Activated naive CD4-positive, alpha-beta T cell treated with anti-CD3 and anti-CD28 coated beads, Interleukin-2, amount 50 U/mL, for 24 hours (primary cell): ENCODE data around the gene ETFDH.
"Not testable (repeated sequence)": the region's sequence is repeated elsewhere in the genome, so short reads cannot be mapped to it uniquely, and the experiment has no call there.

Experiments used
- H3K27ac Mint-ChIP-seq: one replicate; pipeline ENCODE4 v1.8.0; 2021; ENCODE audit warnings: mild to moderate bottlenecking, mixed read lengths
- H3K27me3 Mint-ChIP-seq: one replicate; pipeline ENCODE4 v1.8.0; 2021; ENCODE audit warnings: mixed read lengths
- H3K36me3 Mint-ChIP-seq: one replicate; pipeline ENCODE4 v1.8.0; 2021; ENCODE audit warnings: mixed read lengths
- H3K4me1 Mint-ChIP-seq: one replicate; pipeline ENCODE4 v1.8.0; 2021; ENCODE audit warnings: mixed read lengths
- H3K4me3 Mint-ChIP-seq: one replicate; pipeline ENCODE4 v1.8.0; 2021; ENCODE audit warnings: mild to moderate bottlenecking, mixed read lengths
- H3K9me3 Mint-ChIP-seq: one replicate; pipeline ENCODE4 v1.8.0; 2021; ENCODE audit warnings: mixed read lengths

The ETFDH gene

GRCh38 chr4:158722291-158722916, 50.3 kb downstream of the ETFDH start:
- Mint-ChIP-seq H3K4me3 (peak overlapping the region; percentile 98), H3K27me3 (peaks cover 1% of the 10 kb centered on the region), H3K36me3 (peaks cover 21% of the 10 kb centered on the region), H3K4me1 (peaks cover 49% of the 10 kb centered on the region), H3K27ac (peak overlapping the region; percentile 98), H3K9me3 (no peaks in the 10 kb centered on the region)

- H3K36me3 Mint-ChIP-seq = peaks cover 13% of the 10 kb centered on the region
- H3K4me1 Mint-ChIP-seq = peaks cover 42% of the 10 kb centered on the region
- H3K9me3 Mint-ChIP-seq = no peaks in the 10 kb centered on the region
- peak within 1 kb of the TSS; percentile 98 for H3K4me3 Mint-ChIP-seq
- H3K27me3 Mint-ChIP-seq = peaks cover 1% of the 10 kb centered on the region
- H3K27ac Mint-ChIP-seq = peak within 1 kb of the TSS; percentile 98
Measured at GRCh38 chr4:158722917-158723793, 51.1 kb downstream of the ETFDH start, which contains the start of gene PPID. Gene PPID (minus strand): TSS chr4:158723396. CDS start chr4:158723288, 108 bp downstream.

- Mint-ChIP-seq H3K9me3 (no peaks in the 10 kb centered on the region), H3K4me1 (peaks cover 32% of the 10 kb centered on the region), H3K27me3 (peaks cover 10% of the 10 kb centered on the region), H3K4me3 (peak overlapping the region; percentile 63), H3K36me3 (peaks cover 8% of the 10 kb centered on the region), H3K27ac (peak overlapping the region; percentile 42)
Measured at GRCh38 chr4:158724637-158725036, 52.5 kb downstream of the ETFDH start.

- no peak overlapping the region for H3K4me3 Mint-ChIP-seq
- H3K36me3 Mint-ChIP-seq = peaks cover under 1% of the 10 kb centered on the region
- H3K27me3 Mint-ChIP-seq = peaks cover 13% of the 10 kb centered on the region
- no peak overlapping the region for H3K27ac Mint-ChIP-seq
- no peaks in the 10 kb centered on the region for H3K9me3 Mint-ChIP-seq
- H3K4me1 Mint-ChIP-seq = peaks cover 29% of the 10 kb centered on the region
Measured at GRCh38 chr4:158726633-158727032, 54.5 kb downstream of the ETFDH start.

GRCh38 chr4:158728236-158728635, 56.1 kb downstream of the ETFDH start:
- Mint-ChIP-seq H3K27ac (no peak overlapping the region), H3K27me3 (peaks cover 16% of the 10 kb centered on the region)

GRCh38 chr4:158729716-158730559, 57.8 kb downstream of the ETFDH start:
- no peak overlapping the region for H3K27ac Mint-ChIP-seq
- H3K27me3 Mint-ChIP-seq = peaks cover 16% of the 10 kb centered on the region
- H3K9me3 Mint-ChIP-seq = no peaks in the 10 kb centered on the region
- H3K4me3 Mint-ChIP-seq = no peak overlapping the region
- H3K4me1 Mint-ChIP-seq = peaks cover 5% of the 10 kb centered on the region
- no peaks in the 10 kb centered on the region for H3K36me3 Mint-ChIP-seq

More at GRCh38 chr4:158728236-158728635, 56.1 kb downstream of the ETFDH start:
- H3K9me3 Mint-ChIP-seq = no peaks in the 10 kb centered on the region
- H3K4me3 Mint-ChIP-seq = no peak overlapping the region
- H3K4me1 Mint-ChIP-seq = peaks cover 16% of the 10 kb centered on the region
- H3K36me3 Mint-ChIP-seq = no peaks in the 10 kb centered on the region

GRCh38 chr4:158738866-158739265, 66.8 kb downstream of the ETFDH start:
- Mint-ChIP-seq H3K9me3 (no peaks in the 10 kb centered on the region), H3K4me1 (no peaks in the 10 kb centered on the region), H3K4me3 (no peak overlapping the region), H3K36me3 (no peaks in the 10 kb centered on the region), H3K27me3 (peaks cover 4% of the 10 kb centered on the region), H3K27ac (no peak overlapping the region)

- Mint-ChIP-seq H3K27ac (no peak overlapping the region), H3K36me3 (no peaks in the 10 kb centered on the region), H3K27me3 (peaks cover 4% of the 10 kb centered on the region), H3K4me1 (no peaks in the 10 kb centered on the region), H3K9me3 (no peaks in the 10 kb centered on the region), H3K4me3 (no peak overlapping the region)
Measured at GRCh38 chr4:158739600-158739999, 67.5 kb downstream of the ETFDH start.

- H3K4me3 Mint-ChIP-seq = no peak overlapping the region
- H3K4me1 Mint-ChIP-seq = no peaks in the 10 kb centered on the region
- no peaks in the 10 kb centered on the region for H3K36me3 Mint-ChIP-seq
- no peaks in the 10 kb centered on the region for H3K9me3 Mint-ChIP-seq
- peaks cover 3% of the 10 kb centered on the region for H3K27me3 Mint-ChIP-seq
- H3K27ac Mint-ChIP-seq = no peak overlapping the region
Measured at GRCh38 chr4:158741326-158742021, 69.4 kb downstream of the ETFDH start.

GRCh38 chr4:158746537-158746936, 74.4 kb downstream of the ETFDH start:
- H3K4me3 Mint-ChIP-seq, H3K36me3 Mint-ChIP-seq: not testable (repeated sequence)

GRCh38 chr4:158750379-158750778, 78.3 kb downstream of the ETFDH start:
- no peaks in the 10 kb centered on the region for H3K27me3 Mint-ChIP-seq
- no peaks in the 10 kb centered on the region for H3K9me3 Mint-ChIP-seq
- H3K4me3 Mint-ChIP-seq = no peak overlapping the region
- no peak overlapping the region for H3K27ac Mint-ChIP-seq
- no peaks in the 10 kb centered on the region for H3K4me1 Mint-ChIP-seq
- no peaks in the 10 kb centered on the region for H3K36me3 Mint-ChIP-seq

More at GRCh38 chr4:158746537-158746936, 74.4 kb downstream of the ETFDH start:
- H3K27ac Mint-ChIP-seq, H3K9me3 Mint-ChIP-seq, H3K27me3 Mint-ChIP-seq, H3K4me1 Mint-ChIP-seq: not testable (repeated sequence)

- Mint-ChIP-seq H3K9me3 (peaks cover 5% of the 10 kb centered on the region), H3K27ac (no peak overlapping the region), H3K4me3 (no peak overlapping the region), H3K4me1 (no peaks in the 10 kb centered on the region), H3K27me3 (peaks cover 3% of the 10 kb centered on the region), H3K36me3 (peaks cover 6% of the 10 kb centered on the region)
Measured at GRCh38 chr4:158754385-158755180, 82.5 kb downstream of the ETFDH start.

GRCh38 chr4:158755819-158756218, 83.7 kb downstream of the ETFDH start:
- H3K36me3 Mint-ChIP-seq, H3K9me3 Mint-ChIP-seq, H3K27ac Mint-ChIP-seq, H3K27me3 Mint-ChIP-seq, H3K4me3 Mint-ChIP-seq, H3K4me1 Mint-ChIP-seq: not testable (repeated sequence)

- H3K36me3 Mint-ChIP-seq = peaks cover 8% of the 10 kb centered on the region
- H3K27ac Mint-ChIP-seq = no peak overlapping the region
- H3K4me3 Mint-ChIP-seq = no peak overlapping the region
- H3K4me1 Mint-ChIP-seq = no peaks in the 10 kb centered on the region
- peaks cover 5% of the 10 kb centered on the region for H3K9me3 Mint-ChIP-seq
- peaks cover 4% of the 10 kb centered on the region for H3K27me3 Mint-ChIP-seq
Measured at GRCh38 chr4:158756588-158756987, 84.5 kb downstream of the ETFDH start.
